Breast epithelium (tissue), 4 donors: ENCODE data around the gene RTEL1. TPM values are rescaled to one million over a fixed set of nuclear protein-coding genes. Genes with fewer than 3 reads are reported as not detected.

Experiments
- DNase-seq, 2 donors: peaks; one replicate each; pipeline ENCODE4 v3.0.0-alpha.2; 2019; ENCODE audit warnings: low spot score in 2 of 2
- H3K27ac ChIP-seq, 2 donors: fragments of 200-600 bp; sonication (generic) in 1 of 2; one replicate each; pipeline ENCODE4 v1.5.1; 2016 to 2019; ENCODE audit warnings: mild to moderate bottlenecking in 1 of 2
- H3K27me3 ChIP-seq, 2 donors: fragments of 200-600 bp; sonication (generic) in 1 of 2; one replicate each; pipeline versions ENCODE4 v1.5.1 to v1.6.0; 2017 to 2019; ENCODE audit warnings: control low read depth in 1 of 2, mild to moderate bottlenecking in 1 of 2
- H3K36me3 ChIP-seq: fragments of 200-600 bp; one replicate; pipeline ENCODE4 v1.5.1; 2019
- H3K4me1 ChIP-seq, 2 donors: fragments of 200-600 bp; sonication (generic); one replicate each; pipeline ENCODE4 v1.5.1; 2016 to 2019; ENCODE audit warnings: control low read depth in 1 of 2
- H3K4me3 ChIP-seq, 3 donors: fragments of 200-600 bp; sonication (generic); 1 replicate in 2 of 3; 2 replicates in 1 of 3; pipeline ENCODE4 v1.5.1; 2016 to 2019; ENCODE audit warnings: mild to moderate bottlenecking in 3 of 3, moderate library complexity in 2 of 3
- H3K9me3 ChIP-seq, 2 donors: fragments of 200-600 bp; sonication (generic) in 1 of 2; one replicate each; pipeline ENCODE4 v1.5.1; 2016 to 2019; ENCODE audit warnings: control low read depth in 1 of 2
- POLR2A ChIP-seq: fragments of 450-650 bp; IDR thresholded peaks from one replicate; pipeline ENCODE4 v1.6.1; 2016; ENCODE audit warnings: antibody characterized with exemption, mild to moderate bottlenecking, moderate library complexity
- POLR2AphosphoS5 ChIP-seq, 3 donors: sonication (generic); formaldehyde crosslinking; IDR thresholded peaks; one replicate each; pipeline ENCODE4 v1.6.1; 2017; ENCODE audit warnings: antibody characterized with exemption in 3 of 3
- intact Hi-C: fragments of 100-400 bp; cut with DNase I; formaldehyde crosslinking; loops from one replicate; pipeline ENCODE4 v1.15.1; 2023; ENCODE audit warnings: low total_unique reads
- total RNA-seq, 3 donors: library from RNA; depleted of rRNA; stranded (reverse); fragments of >200 nt; gene quantifications; one replicate each; pipeline ENCODE4 v1.1.0, GENCODE V29; 2016
- TF ChIP-seq, protein P1 (sequence below), 3 donors: fragments of 450-650 bp; IDR thresholded peaks; one replicate each; pipeline ENCODE4 v1.5.1; 2016 to 2017; ENCODE audit warnings: antibody characterized with exemption in 3 of 3, mild to moderate bottlenecking in 3 of 3, moderate library complexity in 3 of 3

Gene RTEL1
- total RNA-seq, 3 donors from 2014 or later, result 12.5 to 22.3 (median 15.1) TPM

DNA sequence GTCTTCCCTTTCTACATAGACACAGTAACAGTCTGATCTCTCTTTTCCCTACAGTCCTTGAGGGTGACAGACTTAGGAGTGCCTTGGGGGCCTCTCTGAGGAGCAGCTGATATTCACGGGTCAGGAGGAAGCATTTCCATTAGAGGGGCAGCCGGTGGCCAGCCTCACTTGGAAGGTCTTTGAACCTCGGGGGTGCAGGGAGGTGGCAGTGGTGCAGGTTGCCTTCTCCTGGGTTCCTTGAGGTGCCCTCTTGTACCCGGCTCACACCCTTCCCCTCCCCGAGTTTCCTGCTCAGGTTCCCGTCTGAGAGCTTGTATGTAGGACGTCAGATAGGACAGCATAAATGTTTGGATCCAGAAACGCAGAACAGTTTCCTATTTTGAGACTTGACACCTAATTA lies 2.5 kb downstream of the RTEL1 start:
- intact Hi-C loops, result no loop called here
- Histone ChIP-seq H3K4me3 (no peak overlapping the region), H3K36me3 (no peaks in the 10 kb centered on the region), H3K4me1 (peaks cover 4 to 17% of the 10 kb centered on the region in 2 donors), H3K27ac (no peak overlapping the region), H3K9me3 (no peaks in the 10 kb centered on the region), H3K27me3 (no peaks in the 10 kb centered on the region)
- TF ChIP-seq POLR2A, result no peak
- TF ChIP-seq, protein P1, sequence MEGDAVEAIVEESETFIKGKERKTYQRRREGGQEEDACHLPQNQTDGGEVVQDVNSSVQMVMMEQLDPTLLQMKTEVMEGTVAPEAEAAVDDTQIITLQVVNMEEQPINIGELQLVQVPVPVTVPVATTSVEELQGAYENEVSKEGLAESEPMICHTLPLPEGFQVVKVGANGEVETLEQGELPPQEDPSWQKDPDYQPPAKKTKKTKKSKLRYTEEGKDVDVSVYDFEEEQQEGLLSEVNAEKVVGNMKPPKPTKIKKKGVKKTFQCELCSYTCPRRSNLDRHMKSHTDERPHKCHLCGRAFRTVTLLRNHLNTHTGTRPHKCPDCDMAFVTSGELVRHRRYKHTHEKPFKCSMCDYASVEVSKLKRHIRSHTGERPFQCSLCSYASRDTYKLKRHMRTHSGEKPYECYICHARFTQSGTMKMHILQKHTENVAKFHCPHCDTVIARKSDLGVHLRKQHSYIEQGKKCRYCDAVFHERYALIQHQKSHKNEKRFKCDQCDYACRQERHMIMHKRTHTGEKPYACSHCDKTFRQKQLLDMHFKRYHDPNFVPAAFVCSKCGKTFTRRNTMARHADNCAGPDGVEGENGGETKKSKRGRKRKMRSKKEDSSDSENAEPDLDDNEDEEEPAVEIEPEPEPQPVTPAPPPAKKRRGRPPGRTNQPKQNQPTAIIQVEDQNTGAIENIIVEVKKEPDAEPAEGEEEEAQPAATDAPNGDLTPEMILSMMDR (IDR thresholded peaks at IDR 0.05), result no peak
- TF ChIP-seq POLR2AphosphoS5 (IDR thresholded peaks at IDR 0.05), result no peak
- DNase-seq, result no peak

DNA sequence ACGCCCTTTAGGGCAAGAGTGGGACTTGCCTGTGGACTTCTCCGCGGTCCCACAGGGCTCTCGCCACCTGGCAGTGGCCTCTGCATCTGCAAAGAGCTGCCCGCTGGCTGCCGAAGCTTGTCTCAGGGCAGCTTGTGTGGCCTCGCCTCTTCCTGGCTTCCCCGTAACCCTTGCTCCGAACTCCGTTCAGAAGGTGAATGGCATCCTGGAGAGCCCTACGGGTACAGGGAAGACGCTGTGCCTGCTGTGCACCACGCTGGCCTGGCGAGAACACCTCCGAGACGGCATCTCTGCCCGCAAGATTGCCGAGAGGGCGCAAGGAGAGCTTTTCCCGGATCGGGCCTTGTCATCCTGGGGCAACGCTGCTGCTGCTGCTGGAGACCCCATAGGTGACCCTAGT lies 3.0 kb downstream of the RTEL1 start:
- no peak for DNase-seq
- intact Hi-C loops, result no loop called here
- no peaks in the 10 kb centered on the region for H3K36me3 ChIP-seq
- TF ChIP-seq, protein P1 (IDR thresholded peaks at IDR 0.05), result no peak
- TF ChIP-seq POLR2A (no peak), POLR2AphosphoS5 (IDR thresholded peaks at IDR 0.05) (no peak)
- no peaks in the 10 kb centered on the region for H3K27me3 ChIP-seq
- no peak overlapping the region for H3K27ac ChIP-seq
- H3K4me3 ChIP-seq, result no peak overlapping the region
- no peaks in the 10 kb centered on the region for H3K9me3 ChIP-seq
- peaks cover 4 to 17% of the 10 kb centered on the region in 2 donors for H3K4me1 ChIP-seq

DNA sequence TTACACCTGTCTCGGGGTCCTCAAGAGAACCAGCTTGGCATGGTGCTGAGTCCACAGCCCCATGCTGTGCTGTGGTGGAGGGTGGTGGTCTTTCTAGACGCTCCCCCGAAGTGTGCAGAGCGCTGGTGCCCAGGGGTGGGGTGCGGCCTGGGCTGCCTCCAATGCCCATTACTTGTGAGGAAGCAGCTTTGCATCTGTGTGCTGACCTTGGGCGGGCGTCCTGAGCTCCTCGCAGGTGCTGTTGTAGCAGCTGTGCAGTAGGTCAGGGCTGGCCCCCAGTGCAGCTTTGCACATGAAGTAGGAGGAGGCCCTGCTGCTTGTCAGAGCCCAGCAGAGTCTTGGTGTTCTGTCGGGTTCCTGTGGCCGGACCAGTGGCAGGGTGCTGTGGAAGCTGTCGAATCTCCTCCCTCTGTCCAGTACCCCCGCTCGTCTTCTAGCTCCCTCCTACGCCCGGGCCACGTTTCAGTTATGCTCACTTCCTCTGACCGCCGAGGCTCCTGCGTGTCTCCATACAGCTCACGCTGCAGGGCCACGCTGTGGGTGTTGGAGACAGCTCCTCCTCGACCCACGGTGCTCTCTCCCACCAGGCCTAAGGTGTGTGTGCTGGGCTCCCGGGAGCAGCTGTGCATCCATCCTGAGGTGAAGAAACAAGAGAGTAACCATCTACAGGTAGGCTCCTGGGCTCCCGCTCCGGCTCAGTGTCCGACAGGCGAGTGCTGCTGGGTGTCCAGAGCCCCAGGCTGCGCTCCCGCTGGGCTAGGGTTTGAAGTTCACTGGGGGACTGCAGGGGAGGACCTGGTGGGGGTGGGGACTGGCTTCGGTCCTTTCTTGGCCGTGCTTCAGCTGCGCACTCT lies 4.1 kb downstream of the RTEL1 start:
- DNase-seq, result no peak
- Histone ChIP-seq H3K27ac (no peak overlapping the region), H3K9me3 (no peaks in the 10 kb centered on the region), H3K36me3 (no peaks in the 10 kb centered on the region), H3K4me3 (no peak overlapping the region), H3K27me3 (no peaks in the 10 kb centered on the region), H3K4me1 (peaks cover 4 to 17% of the 10 kb centered on the region in 2 donors)
- TF ChIP-seq, protein P1 (IDR thresholded peaks at IDR 0.05), result no peak
- TF ChIP-seq POLR2AphosphoS5 (IDR thresholded peaks at IDR 0.05) (no peak), POLR2A (no peak)
- intact Hi-C loops, result no loop called here

DNA sequence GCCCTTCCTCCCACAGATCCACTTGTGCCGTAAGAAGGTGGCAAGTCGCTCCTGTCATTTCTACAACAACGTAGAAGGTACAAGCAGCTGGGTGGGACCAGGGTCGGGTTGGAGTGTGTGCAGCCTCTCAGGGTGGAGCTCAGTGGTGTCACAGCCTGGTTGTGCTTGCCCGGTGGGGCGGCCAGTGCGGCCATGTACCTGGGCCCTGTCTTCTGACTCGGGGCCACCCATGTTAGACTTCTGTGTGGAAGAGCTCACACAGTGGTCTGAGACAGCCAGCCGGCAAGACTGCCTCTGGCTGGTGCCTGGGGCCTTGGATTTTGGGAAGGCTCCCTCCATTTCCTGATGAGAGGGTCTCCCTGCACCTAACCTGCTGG lies 4.7 kb downstream of the RTEL1 start:
- H3K36me3 ChIP-seq, result no peaks in the 10 kb centered on the region
- DNase-seq, result no peak
- intact Hi-C loops, result no loop called here
- no peaks in the 10 kb centered on the region for H3K9me3 ChIP-seq
- TF ChIP-seq, protein P1 (IDR thresholded peaks at IDR 0.05), result no peak
- TF ChIP-seq POLR2AphosphoS5 (IDR thresholded peaks at IDR 0.05) (no peak), POLR2A (no peak)
- peaks cover 4 to 12% of the 10 kb centered on the region in 2 donors for H3K4me1 ChIP-seq
- H3K27me3 ChIP-seq, result no peaks in the 10 kb centered on the region
- no peak overlapping the region for H3K4me3 ChIP-seq
- no peak overlapping the region for H3K27ac ChIP-seq

DNA sequence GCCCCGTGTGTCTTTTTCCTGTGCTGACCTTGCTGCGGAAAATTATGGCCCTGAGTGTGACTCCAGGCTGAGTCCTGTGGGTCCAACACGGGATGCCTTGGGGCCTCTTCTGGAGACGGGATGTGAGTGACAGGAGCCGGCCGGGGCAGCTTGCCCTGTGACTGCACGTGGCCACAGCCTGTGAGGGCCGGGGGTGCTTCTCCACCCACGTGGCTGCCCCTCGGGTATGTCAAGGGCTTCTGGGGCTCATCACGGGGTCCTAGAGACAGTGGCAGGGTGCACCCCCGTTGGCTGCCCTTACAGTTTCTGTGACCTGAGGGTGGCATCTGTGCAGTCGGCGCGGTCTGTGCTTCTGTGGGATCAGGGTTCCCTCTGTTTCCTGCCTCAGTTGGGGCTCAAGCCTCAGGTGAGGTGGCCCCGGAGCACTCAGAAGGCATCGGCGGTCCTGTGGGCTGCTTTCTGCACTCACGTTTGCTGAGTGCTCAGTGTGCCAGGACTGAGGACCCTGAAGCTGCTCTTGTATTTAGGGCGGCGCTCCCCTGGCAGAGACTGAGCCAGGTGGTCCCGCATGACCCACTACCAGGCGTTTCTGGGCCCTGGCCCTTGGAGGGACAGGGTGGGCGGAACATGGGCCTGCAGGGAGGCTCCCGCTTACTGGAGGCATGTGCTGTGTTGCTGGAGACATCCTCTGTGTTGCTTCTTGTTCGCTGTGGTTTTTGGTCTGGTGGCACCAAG lies 5.4 kb downstream of the RTEL1 start:
- no peak overlapping the region for H3K4me3 ChIP-seq
- peaks cover 4 to 12% of the 10 kb centered on the region in 2 donors for H3K4me1 ChIP-seq
- H3K27ac ChIP-seq, result no peak overlapping the region
- TF ChIP-seq POLR2A (no peak), POLR2AphosphoS5 (IDR thresholded peaks at IDR 0.05) (no peak)
- TF ChIP-seq, protein P1 (IDR thresholded peaks at IDR 0.05), result no peak
- H3K36me3 ChIP-seq, result no peaks in the 10 kb centered on the region
- intact Hi-C loops, result no loop called here
- no peaks in the 10 kb centered on the region for H3K9me3 ChIP-seq
- no peaks in the 10 kb centered on the region for H3K27me3 ChIP-seq
- no peak for DNase-seq
